Esophagus squamous epithelium (tissue), 4 donors: ENCODE results near the gene TASL.

Source experiments
- CTCF ChIP-seq, 6 experiments: fragments of 450-650 bp in 4 of 6; fragments of 200-600 bp in 2 of 6; sonication (generic) in 2 of 6; IDR thresholded peaks; one replicate each; pipeline ENCODE4 v1.5.1; 2016 to 2019; ENCODE audit warnings: antibody characterized with exemption in 6 of 6, mild to moderate bottlenecking in 4 of 6, moderate library complexity in 4 of 6
- POLR2A ChIP-seq, 4 donors: fragments of 450-650 bp; IDR thresholded peaks; one replicate each; pipeline ENCODE4 v1.6.1; 2017; ENCODE audit warnings: antibody characterized with exemption in 4 of 4, mild to moderate bottlenecking in 4 of 4, moderate library complexity in 3 of 4

- no peak for TF ChIP-seq CTCF (IDR thresholded peaks at IDR 0.05)
- no peak for TF ChIP-seq POLR2A (IDR thresholded peaks at IDR 0.05)
These were observed 5.6 kb downstream of the TASL start for GRCh38 chrX:30572004-30572403.
